NCI-H2196 treated with DMSO at 0.1 percent for 48 hours (cell line): ENCODE measurements around the gene SMARCAL1.
"Not testable (repeated sequence)": the region's sequence is repeated elsewhere in the genome, so short reads cannot be mapped to it uniquely, and the experiment has no call there.

ENCODE experiments used
- DNase-seq: peaks from one replicate; lab custom pipeline; 2025; ENCODE audit not compliant: unreplicated experiment; lab: John Stamatoyannopoulos, UW

Gene SMARCAL1

GRCh38 chr2:216412022-216412999 lies at the start of gene SMARCAL1:
Gene SMARCAL1, plus strand, starts transcription at chr2:216412484. Its CDS starts 2,221 bp downstream, at chr2:216414705.
- peak; percentile 97 for DNase-seq

- DNase-seq: no peak
Measured at GRCh38 chr2:216362730-216363129, 49.6 kb upstream of the SMARCAL1 start.

DNA sequence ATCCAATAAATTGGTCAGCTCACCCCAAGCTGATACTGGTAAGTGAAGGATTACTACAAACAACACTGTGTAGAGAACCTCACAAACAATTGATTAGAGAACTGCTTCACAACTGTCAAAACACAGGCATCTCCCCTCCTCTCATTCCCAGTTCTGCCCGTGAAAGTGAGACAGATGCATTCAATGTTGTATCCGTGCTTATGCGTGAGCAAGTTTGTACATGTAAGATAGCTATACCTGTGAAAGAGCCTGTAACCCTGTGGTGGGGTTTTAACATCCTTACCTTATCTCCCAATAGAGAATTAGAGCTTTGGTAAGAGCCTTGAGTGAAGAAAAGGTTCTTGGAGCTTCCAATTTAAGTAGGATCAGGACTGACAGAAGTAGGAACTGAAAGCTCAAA lies 49.1 kb upstream of the SMARCAL1 start:
- DNase-seq: no peak

DNA sequence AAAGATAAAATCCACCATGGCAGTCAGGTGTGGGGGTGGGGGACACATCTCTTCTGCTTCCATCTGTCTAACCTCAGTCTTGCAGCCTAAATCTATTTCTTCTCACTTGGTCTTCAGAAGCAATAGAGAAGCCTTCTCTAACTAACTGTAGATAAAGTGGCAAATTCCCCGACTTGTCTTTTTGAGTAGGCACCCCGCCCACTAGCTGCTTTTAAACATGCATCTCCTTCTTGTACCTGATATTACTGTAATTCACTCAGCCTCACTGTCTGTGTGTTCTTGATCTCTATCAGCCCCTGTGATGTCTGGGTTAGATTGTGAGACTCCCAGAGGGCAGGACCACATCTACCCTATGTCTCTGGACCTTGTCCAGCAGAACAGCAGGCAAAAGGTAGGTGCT lies 46.8 kb upstream of the SMARCAL1 start:
- no peak for DNase-seq

DNA sequence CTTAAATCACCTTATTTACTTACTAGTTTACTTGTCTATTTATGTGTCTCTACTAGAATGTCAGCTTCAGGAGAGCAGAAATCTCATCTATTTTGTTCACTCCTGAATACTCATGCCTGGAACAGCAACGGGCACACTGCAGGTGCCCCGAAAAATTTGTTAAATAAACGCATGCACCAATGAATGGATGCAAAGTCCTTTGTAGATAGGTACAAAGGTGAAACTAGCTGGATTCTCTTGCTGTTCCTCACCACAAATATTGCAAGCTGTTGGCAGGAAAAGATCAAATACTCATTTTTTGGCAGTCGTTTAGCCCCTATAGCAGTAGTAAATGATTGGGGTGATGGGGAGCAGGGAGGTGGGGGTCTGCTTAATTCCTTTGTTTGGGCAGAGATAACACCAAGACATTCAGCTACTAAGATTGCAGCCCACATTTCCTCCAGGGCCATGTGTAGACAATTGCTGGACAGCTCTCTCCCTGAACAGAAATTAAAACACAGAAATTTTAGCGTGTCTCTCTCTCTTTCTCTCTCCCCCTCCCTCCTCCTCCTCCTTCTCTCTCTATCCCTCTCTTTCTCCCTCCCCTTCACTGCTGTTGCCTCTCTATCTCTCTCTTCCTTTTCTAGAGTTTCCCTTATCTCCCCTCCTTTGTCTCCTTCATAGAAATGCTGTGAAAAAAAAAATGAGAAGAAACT lies 45.4 kb upstream of the SMARCAL1 start:
- no peak for DNase-seq

DNA sequence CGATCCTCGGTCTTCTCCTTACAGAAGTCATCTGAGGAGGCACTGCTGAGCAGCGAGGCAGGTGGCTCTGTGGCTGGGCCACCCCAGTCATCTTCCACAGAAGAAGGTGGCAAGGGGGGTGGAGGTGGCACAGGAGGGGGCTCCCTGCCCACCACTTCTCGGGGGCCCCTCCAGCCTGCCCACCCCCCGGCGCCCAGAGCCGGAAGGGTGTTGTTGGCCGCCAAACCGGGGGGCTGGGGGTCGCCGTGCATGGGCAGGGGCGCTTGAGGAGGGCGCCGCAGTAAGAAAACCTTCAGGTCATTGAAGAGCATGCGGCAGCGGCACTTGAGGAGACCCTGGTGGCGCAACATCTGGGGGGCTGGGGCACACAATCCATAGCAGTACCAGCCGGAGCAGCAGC lies 42.5 kb upstream of the SMARCAL1 start:
- DNase-seq: no peak

DNA sequence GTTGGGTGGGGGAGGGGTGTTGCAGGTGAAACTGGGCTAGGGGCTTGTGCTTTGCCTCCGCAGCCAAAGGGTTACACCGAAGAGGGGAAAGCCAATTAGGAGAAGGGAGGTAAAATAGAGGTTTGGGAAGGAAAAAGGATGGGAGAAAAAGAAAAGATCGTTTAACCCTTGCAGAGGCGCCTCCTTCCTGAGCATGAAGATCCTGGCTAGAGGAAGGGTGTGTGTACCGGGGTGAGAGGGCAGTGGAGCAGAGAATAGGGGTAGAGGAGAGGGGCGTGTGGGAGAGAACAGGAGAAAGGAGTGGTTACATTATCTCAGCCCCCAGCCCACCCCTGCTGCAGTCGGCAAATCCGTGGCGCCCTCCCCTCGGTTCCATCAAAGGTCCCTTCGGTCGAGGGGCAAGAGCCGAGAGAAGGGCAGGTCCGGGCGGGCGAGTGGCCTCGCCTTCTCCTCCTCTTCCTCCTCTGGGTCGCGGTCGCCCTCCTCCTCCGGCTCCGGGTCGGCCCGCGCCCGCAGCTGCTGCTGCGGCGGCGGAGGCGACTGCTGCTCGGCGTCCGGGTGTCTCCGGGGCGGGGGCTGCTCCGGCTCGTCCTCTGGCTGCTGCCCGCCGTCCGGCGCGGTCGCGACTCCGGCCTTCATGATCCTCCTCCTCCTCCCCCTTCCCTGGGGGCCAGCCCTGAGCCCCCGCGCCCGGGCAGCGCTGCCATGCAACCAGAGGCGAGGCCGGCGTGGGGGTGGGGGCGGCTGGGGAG lies 41.1 kb upstream of the SMARCAL1 start:
- no peak for DNase-seq

- peak; percentile 76 for DNase-seq
Measured at GRCh38 chr2:216371721-216372702, 40.3 kb upstream of the SMARCAL1 start, which contains the start of gene MARCHF4. Gene MARCHF4, minus strand, starts transcription at chr2:216372483. Its CDS starts 2,223 bp downstream, at chr2:216370260.

DNA sequence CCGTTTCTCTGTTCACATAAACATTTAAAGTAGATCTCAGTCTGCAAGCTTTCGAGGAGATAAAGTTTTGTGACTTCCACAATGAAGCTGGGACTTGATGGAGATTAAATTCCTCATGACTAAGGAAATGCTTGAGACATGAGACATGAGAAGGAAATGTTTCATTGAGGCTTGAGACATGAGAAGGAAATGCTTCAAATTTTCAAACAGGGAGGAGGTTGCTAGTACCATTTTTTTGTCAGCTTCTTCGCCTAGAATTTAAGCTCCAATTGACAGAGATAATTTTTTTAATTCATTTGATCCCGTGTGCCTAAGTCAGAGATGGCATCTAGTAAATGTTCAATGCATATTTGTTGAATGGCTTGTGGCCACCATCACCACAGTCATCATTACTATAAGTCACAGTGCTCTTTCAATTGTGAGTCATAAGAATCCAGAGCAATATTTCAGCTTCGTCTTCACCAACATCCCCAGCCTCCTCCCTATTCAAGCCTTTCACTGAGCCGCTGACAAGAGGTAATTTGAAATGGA lies 39.5 kb upstream of the SMARCAL1 start:
- DNase-seq: no peak

DNA sequence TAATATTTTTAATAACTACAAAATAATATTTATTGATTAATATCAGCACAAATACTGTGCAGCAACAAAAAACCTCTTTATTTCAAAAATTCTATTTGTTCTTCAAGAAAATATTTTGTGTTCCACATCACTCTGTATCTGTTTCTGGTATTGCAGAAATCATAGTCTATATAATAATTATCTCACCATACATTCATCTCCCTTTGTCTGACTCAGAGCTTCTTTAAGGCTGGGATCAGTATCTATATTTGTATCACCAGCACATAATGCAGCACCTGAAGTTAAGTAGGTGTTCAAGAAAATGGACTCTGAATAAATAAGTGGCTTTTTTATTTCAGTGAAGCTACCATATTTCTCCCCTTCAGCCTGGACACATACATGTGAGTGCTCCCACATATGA lies 38.4 kb upstream of the SMARCAL1 start:
- DNase-seq: no peak

DNA sequence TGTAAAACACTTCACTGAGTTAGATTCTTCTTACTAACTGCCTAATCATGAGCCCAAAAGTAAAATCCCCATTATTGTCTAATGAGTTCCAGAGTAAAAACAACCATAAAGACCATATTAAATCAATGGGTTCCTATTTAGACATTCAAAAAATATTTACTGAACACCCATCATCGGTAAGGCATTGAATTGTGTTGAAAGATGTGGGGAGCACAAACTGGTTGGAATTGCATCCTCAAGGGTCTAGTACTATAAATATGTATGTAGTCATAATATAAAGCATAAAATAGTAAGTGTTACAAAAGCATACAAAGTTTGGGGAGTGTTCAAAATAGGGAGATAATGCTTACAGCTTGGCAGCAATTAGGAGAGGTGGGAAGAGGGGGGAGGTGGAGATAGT lies 37.0 kb upstream of the SMARCAL1 start:
- no peak for DNase-seq

DNA sequence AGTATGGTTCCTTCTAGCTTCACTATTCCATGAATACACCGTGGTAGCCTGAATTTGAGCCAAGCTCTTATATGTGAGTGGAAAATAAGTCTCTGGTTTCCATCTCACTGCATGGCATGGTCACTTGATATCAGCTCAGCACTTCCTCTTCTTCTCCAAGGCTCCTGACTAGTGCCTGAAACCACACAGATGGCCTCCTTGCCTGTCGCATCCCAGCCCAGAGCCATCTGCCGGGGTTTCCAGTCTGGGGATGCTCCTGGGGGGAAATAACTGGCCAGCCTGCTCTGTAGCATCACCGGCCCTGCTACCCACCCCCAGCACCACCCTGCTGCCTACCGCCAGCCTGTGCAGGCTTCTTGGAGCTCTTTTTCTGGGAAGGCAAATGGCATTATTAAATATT lies 32.3 kb upstream of the SMARCAL1 start:
- DNase-seq: no peak

DNA sequence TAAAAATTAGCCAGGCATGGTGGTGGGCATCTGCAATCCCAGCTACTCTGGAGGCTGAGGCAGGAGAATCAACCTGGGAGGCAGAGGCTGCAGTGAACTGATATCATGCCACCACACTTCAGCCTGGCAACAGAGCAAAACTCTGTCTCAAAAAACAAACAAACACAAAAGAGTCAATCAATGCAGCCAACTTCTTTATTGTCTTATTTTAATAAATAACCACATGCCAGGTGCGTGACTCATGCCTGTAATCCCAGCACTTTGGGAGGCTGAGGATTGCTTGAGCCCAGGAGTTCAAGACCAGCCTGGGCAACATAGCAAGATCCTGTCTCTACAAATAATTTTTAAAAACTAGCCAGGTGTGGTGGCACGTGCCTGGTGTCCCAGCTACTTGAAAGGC lies 27.9 kb upstream of the SMARCAL1 start:
- DNase-seq: not testable (repeated sequence)

DNA sequence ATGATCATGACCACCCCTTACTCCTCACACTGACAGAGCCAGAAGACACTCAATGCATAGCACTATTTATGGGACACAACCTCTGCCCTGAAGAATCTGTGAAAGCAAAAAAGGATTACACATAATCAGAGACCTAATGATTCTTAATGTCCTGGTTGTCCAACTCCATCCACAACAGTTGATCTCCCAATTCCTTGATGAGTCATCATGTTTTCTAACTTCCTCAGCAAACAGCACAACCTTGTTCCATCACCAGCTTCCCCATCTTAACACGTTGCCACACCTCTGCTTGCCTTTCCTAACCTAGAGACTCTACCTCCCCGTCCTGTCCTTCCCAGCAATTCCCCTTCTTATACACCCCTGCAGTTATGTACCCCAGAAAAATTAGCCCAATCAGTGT lies 26.8 kb upstream of the SMARCAL1 start:
- DNase-seq: no peak

DNA sequence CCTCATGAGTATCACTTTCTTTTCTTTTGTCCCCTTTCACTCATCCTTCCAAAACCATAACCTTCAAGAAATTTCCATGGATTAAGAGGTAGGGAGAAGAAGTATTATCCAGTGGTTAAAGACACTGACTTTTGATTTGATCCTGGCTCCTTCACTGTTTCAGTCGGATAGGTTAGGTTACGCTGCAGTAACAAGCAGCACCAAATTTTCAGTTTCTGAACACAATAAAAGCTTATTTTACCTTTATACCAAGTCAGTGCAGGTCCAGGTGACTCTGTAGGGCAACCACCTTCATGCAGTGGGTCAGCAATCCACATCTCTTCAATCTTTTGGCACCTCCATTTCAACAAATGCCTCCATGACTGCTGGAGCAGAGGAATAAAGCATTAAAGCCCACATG lies 25.0 kb upstream of the SMARCAL1 start:
- no peak for DNase-seq

- no peak for DNase-seq
Measured at GRCh38 chr2:216388046-216388884, 24.0 kb upstream of the SMARCAL1 start.

DNA sequence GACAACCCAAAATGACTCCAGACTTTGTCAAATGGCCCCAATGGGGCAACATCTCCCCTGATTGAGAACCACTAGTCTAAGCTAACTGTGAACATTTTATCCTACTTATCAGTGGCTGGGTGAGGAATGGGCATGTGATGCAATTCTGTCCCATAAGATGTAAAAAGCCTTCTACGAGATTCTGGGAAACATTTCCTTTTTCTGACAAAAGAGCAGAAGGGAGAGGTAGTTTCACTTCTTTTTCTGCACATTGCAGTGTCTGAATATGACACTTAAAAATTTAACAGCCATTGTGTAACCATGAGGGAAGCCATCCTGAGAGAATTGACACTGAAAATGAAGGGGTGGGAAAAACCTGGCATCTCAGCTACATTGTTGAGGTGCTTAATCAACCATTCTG lies 22.7 kb upstream of the SMARCAL1 start:
- no peak for DNase-seq

- no peak for DNase-seq
Measured at GRCh38 chr2:216391401-216391800, 20.9 kb upstream of the SMARCAL1 start.

- no peak for DNase-seq
Measured at GRCh38 chr2:216392018-216392562, 20.2 kb upstream of the SMARCAL1 start.
